NCI-H2171 (cell line): ENCODE data around the gene GRIK4.

ENCODE experiments used
- DNase-seq: peaks from one replicate; lab custom pipeline; 2025; lab: John Stamatoyannopoulos, UW

Gene GRIK4

GRCh38 chr11:120509346-120510053 is 2.0 kb upstream of the GRIK4 start:
- DNase-seq = no peak

GRCh38 chr11:120510406-120511115 is 987 bp upstream of the GRIK4 start:
- no peak for DNase-seq

GRCh38 chr11:120511820-120512738 is 531 bp downstream of the GRIK4 start:
- no peak for DNase-seq

- no peak for DNase-seq
These were observed 1.3 kb downstream of the GRIK4 start for GRCh38 chr11:120512739-120513435.

- no peak for DNase-seq
These were observed 2.1 kb downstream of the GRIK4 start for GRCh38 chr11:120513436-120514315.

- DNase-seq = no peak
These were observed 3.1 kb downstream of the GRIK4 start for GRCh38 chr11:120514541-120515121.

GRCh38 chr11:120515186-120515723 is 3.7 kb downstream of the GRIK4 start:
- DNase-seq = no peak

GRCh38 chr11:120516461-120517389 is 5.2 kb downstream of the GRIK4 start:
- DNase-seq = no peak

- DNase-seq = no peak
These were observed 5.8 kb downstream of the GRIK4 start for GRCh38 chr11:120517390-120517761.

GRCh38 chr11:120517801-120518291 is 6.3 kb downstream of the GRIK4 start:
- DNase-seq = no peak

GRCh38 chr11:120518356-120518755 is 6.8 kb downstream of the GRIK4 start:
- DNase-seq = no peak

GRCh38 chr11:120519474-120519873 is 7.9 kb downstream of the GRIK4 start:
- DNase-seq = no peak

- DNase-seq = no peak
These were observed 8.7 kb downstream of the GRIK4 start for GRCh38 chr11:120520091-120520822.

- DNase-seq = no peak
These were observed 9.6 kb downstream of the GRIK4 start for GRCh38 chr11:120521176-120521575.

GRCh38 chr11:120522021-120522420 is 10.5 kb downstream of the GRIK4 start:
- no peak for DNase-seq

- no peak for DNase-seq
These were observed 11.2 kb downstream of the GRIK4 start for GRCh38 chr11:120522736-120523135.

- DNase-seq = no peak
These were observed 11.6 kb downstream of the GRIK4 start for GRCh38 chr11:120523196-120523595.

- no peak for DNase-seq
These were observed 13.1 kb downstream of the GRIK4 start for GRCh38 chr11:120524536-120525085.
